MG63 (cell line): ENCODE results near the gene COA5. TPM values are rescaled to one million over a fixed set of nuclear protein-coding genes. Genes with fewer than 3 reads are reported as not detected.
"Not testable (repeated sequence)": the region's sequence is repeated elsewhere in the genome, so short reads cannot be mapped to it uniquely, and the experiment has no call there.

Source experiments
- DNase-seq: peaks from one replicate; pipeline ENCODE4 v3.0.0-alpha.2; 2020
- H3K27me3 ChIP-seq: fragments of 250-450 bp; sonication (Bioruptor Pico); 2 replicates; pipeline ENCODE4 v1.5.1; 2020; ENCODE audit warnings: mild to moderate bottlenecking, moderate library complexity
- H3K36me3 ChIP-seq: fragments of 250-450 bp; sonication (Bioruptor Pico); 2 replicates; pipeline ENCODE4 v1.5.1; 2020; ENCODE audit warnings: mild to moderate bottlenecking, moderate library complexity
- H3K4me3 ChIP-seq: fragments of 250-450 bp; sonication (Bioruptor Pico); 2 replicates; pipeline ENCODE4 v1.5.1; 2020; ENCODE audit warnings: mild to moderate bottlenecking, moderate library complexity
- H3K9me3 ChIP-seq: fragments of 250-450 bp; sonication (Bioruptor Pico); 2 replicates; pipeline ENCODE4 v1.5.1; 2020; ENCODE audit warnings: mild to moderate bottlenecking, moderate library complexity
- total RNA-seq: library from RNA; depleted of rRNA; stranded (reverse); fragments of >200 nt; shearing (Covaris generic); gene quantifications from 2 replicates; pipeline ENCODE4 v1.2.3, GENCODE V29; 2014; ENCODE audit warnings: low replicate concordance

Gene COA5
- total RNA-seq, 1 experiment from 2014 or later: 28.1 TPM

GRCh38 chr2:98614024-98614739 is 5.9 kb upstream of the COA5 start:
- Histone ChIP-seq H3K9me3 (no peaks in the 10 kb centered on the region), H3K4me3 (no peak overlapping the region), H3K27me3 (no peaks in the 10 kb centered on the region), H3K36me3 (peaks cover 64% of the 10 kb centered on the region)
- DNase-seq: no peak

GRCh38 chr2:98608962-98609604 is 771 bp upstream of the COA5 start:
- no peaks in the 10 kb centered on the region for H3K27me3 ChIP-seq
- peaks cover 47% of the 10 kb centered on the region for H3K36me3 ChIP-seq
- H3K4me3 ChIP-seq: peak overlapping the region; percentile 94
- DNase-seq: peak; percentile 8
- no peaks in the 10 kb centered on the region for H3K9me3 ChIP-seq

- Histone ChIP-seq H3K4me3 (peak overlapping the region; percentile 94), H3K36me3 (peaks cover 39% of the 10 kb centered on the region), H3K27me3 (no peaks in the 10 kb centered on the region), H3K9me3 (no peaks in the 10 kb centered on the region)
- DNase-seq: no peak
These were observed 584 bp downstream of the COA5 start for GRCh38 chr2:98607741-98608115.

GRCh38 chr2:98607104-98607503 is 1.2 kb downstream of the COA5 start:
- H3K36me3 ChIP-seq: peaks cover 36% of the 10 kb centered on the region
- no peaks in the 10 kb centered on the region for H3K9me3 ChIP-seq
- peak overlapping the region; percentile 94 for H3K4me3 ChIP-seq
- no peak for DNase-seq
- no peaks in the 10 kb centered on the region for H3K27me3 ChIP-seq

GRCh38 chr2:98606431-98606830 is 1.9 kb downstream of the COA5 start:
- no peak for DNase-seq
- Histone ChIP-seq H3K36me3 (peaks cover 39% of the 10 kb centered on the region), H3K27me3 (no peaks in the 10 kb centered on the region), H3K9me3 (no peaks in the 10 kb centered on the region), H3K4me3 (no peak overlapping the region)

GRCh38 chr2:98605076-98605475 is 3.2 kb downstream of the COA5 start:
- Histone ChIP-seq H3K4me3 (no peak overlapping the region), H3K27me3 (no peaks in the 10 kb centered on the region), H3K9me3 (no peaks in the 10 kb centered on the region), H3K36me3 (peaks cover 39% of the 10 kb centered on the region)
- no peak for DNase-seq

- no peak for DNase-seq
- H3K36me3 ChIP-seq: peaks cover 39% of the 10 kb centered on the region
- no peak overlapping the region for H3K4me3 ChIP-seq
- H3K27me3 ChIP-seq: no peaks in the 10 kb centered on the region
- H3K9me3 ChIP-seq: no peaks in the 10 kb centered on the region
These were observed 3.8 kb downstream of the COA5 start for GRCh38 chr2:98604547-98604946.

GRCh38 chr2:98601532-98602132 is 6.7 kb downstream of the COA5 start:
- Histone ChIP-seq H3K27me3 (no peaks in the 10 kb centered on the region), H3K4me3 (no peak overlapping the region), H3K36me3 (peaks cover 53% of the 10 kb centered on the region), H3K9me3 (no peaks in the 10 kb centered on the region)
- DNase-seq: no peak

GRCh38 chr2:98598781-98599428 is 9.4 kb downstream of the COA5 start:
- H3K9me3 ChIP-seq: no peaks in the 10 kb centered on the region
- no peaks in the 10 kb centered on the region for H3K27me3 ChIP-seq
- H3K4me3 ChIP-seq: no peak overlapping the region
- peaks cover 62% of the 10 kb centered on the region for H3K36me3 ChIP-seq
- DNase-seq: no peak

- H3K36me3 ChIP-seq: peaks cover 30% of the 10 kb centered on the region
- H3K27me3 ChIP-seq, H3K9me3 ChIP-seq, H3K4me3 ChIP-seq, DNase-seq: not testable (repeated sequence)
These were observed 13.6 kb downstream of the COA5 start for GRCh38 chr2:98594665-98595064.

GRCh38 chr2:98592565-98592964 is 15.7 kb downstream of the COA5 start:
- Histone ChIP-seq H3K36me3 (peaks cover 18% of the 10 kb centered on the region), H3K9me3 (no peaks in the 10 kb centered on the region), H3K27me3 (no peaks in the 10 kb centered on the region), H3K4me3 (no peak overlapping the region)
- DNase-seq: no peak

- no peaks in the 10 kb centered on the region for H3K9me3 ChIP-seq
- DNase-seq: no peak
- H3K4me3 ChIP-seq: no peak overlapping the region
- H3K36me3 ChIP-seq: no peaks in the 10 kb centered on the region; the same call in none of the 2 replicates
- H3K27me3 ChIP-seq: no peaks in the 10 kb centered on the region
These were observed 18.8 kb downstream of the COA5 start for GRCh38 chr2:98589489-98589888.

GRCh38 chr2:98588880-98589431 is 19.4 kb downstream of the COA5 start:
- Histone ChIP-seq H3K9me3 (no peaks in the 10 kb centered on the region), H3K27me3 (no peaks in the 10 kb centered on the region), H3K4me3 (no peak overlapping the region), H3K36me3 (no peaks in the 10 kb centered on the region; the same call in none of the 2 replicates)
- DNase-seq: no peak

- Histone ChIP-seq H3K36me3 (no peaks in the 10 kb centered on the region; the same call in 1 of the 2 replicates), H3K4me3 (no peak overlapping the region), H3K27me3 (no peaks in the 10 kb centered on the region), H3K9me3 (no peaks in the 10 kb centered on the region)
- no peak for DNase-seq
These were observed 21.7 kb downstream of the COA5 start for GRCh38 chr2:98586551-98587140.

- no peaks in the 10 kb centered on the region for H3K27me3 ChIP-seq
- H3K9me3 ChIP-seq: no peaks in the 10 kb centered on the region
- no peak overlapping the region for H3K4me3 ChIP-seq
- no peak for DNase-seq
- H3K36me3 ChIP-seq: no peaks in the 10 kb centered on the region; the same call in 1 of the 2 replicates
These were observed 22.9 kb downstream of the COA5 start for GRCh38 chr2:98585386-98585785.

- Histone ChIP-seq H3K36me3 (no peaks in the 10 kb centered on the region), H3K4me3 (no peak overlapping the region)
- no peak for DNase-seq
These were observed 24.3 kb downstream of the COA5 start for GRCh38 chr2:98583816-98584618.

More at GRCh38 chr2:98583816-98584618, 24.3 kb downstream of the COA5 start:
- Histone ChIP-seq H3K27me3 (no peaks in the 10 kb centered on the region), H3K9me3 (no peaks in the 10 kb centered on the region)
